A549 (cell line): Measurements from ENCODE around the gene KLHL3.

Experiments used
- CBX8 ChIP-seq: fragments of 200-600 bp; sonication (generic); IDR thresholded peaks from 2 replicates; pipeline ENCODE4 v1.6.1; 2016
- CTCF ChIP-seq: fragments of >200 bp; sonication (Bioruptor Twin); formaldehyde crosslinking; IDR thresholded peaks from 3 replicates; pipeline ENCODE4 v1.5.1; 2016
- MAZ ChIP-seq: fragments of 150-350 bp; IDR thresholded peaks from 2 replicates; pipeline ENCODE4 v1.6.1; 2014; ENCODE audit warnings: antibody characterized with exemption, low read depth, low read length, borderline replicate concordance
- NPAS2 ChIP-seq: fragments of 250-450 bp; sonication (Bioruptor Pico); IDR thresholded peaks from 2 replicates; pipeline ENCODE4 v1.8.0; 2022; ENCODE audit warnings: mild to moderate bottlenecking, moderate library complexity, borderline replicate concordance

- TF ChIP-seq CTCF: no peak
- no peak for TF ChIP-seq MAZ
- no peak for TF ChIP-seq NPAS2 (CRISPR knock-in tag)
- TF ChIP-seq CBX8: no peak
Measured at GRCh38 chr5:137659209-137659608, 76.7 kb downstream of the KLHL3 start.
